Measurements from ENCODE around the gene KCNQ5.

KCNQ5 gene

DNA sequence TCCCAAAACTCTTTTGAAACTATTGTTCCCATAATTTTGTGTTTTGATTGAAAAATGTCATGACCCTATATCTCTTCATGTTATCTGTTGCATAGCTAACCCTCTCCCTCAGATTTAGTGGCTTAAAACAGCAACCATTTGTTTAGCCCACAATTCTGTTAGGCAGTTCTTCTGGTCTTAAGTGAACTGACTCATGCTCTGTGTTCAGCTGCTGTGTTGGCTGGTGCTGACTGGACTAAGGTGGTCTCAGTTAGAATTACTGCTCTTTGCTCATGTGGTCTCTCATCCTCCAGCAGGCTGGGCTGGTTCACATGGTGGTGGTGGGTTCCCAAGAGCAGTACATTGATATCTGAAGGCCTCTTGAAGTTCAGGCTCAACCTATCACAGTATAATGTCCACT, 522.7 kb downstream of the KCNQ5 start:
- Histone ChIP-seq H4K20me1 (ENCODE audit: insufficient read depth, low read length) (no peaks in the 10 kb centered on the region; the same call in 1 of the 2 replicates), H3K36me3 (replicated peaks; ENCODE audit: low read depth, low read length) (peaks cover 5% of the 10 kb centered on the region), H3K27ac (ENCODE audit: low read length) (no peak overlapping the region), H3K9ac (ENCODE audit: low read length) (no peak overlapping the region), H3K9me3 (ENCODE audit: insufficient read depth, low read length) (no peaks in the 10 kb centered on the region), H3K4me1 (ENCODE audit: low read length) (peaks cover 35% of the 10 kb centered on the region), H3K27me3 (ENCODE audit: low read depth, low read length) (no peaks in the 10 kb centered on the region), H2AFZ (ENCODE audit: low read depth, low read length) (no peak overlapping the region), H3K4me2 (ENCODE audit: low read length) (no peak overlapping the region), H3K4me3 (ENCODE audit: low read length) (no peak overlapping the region), H3K79me2 (ENCODE audit: low read length) (no peaks in the 10 kb centered on the region)
- no peak for TF ChIP-seq EZH2phosphoT487 (IDR thresholded peaks at IDR 0.05; ENCODE audit: low read depth)
- TF ChIP-seq CTCF (IDR thresholded peaks at IDR 0.05; ENCODE audit: low read depth, low read length), result no peak

DNA sequence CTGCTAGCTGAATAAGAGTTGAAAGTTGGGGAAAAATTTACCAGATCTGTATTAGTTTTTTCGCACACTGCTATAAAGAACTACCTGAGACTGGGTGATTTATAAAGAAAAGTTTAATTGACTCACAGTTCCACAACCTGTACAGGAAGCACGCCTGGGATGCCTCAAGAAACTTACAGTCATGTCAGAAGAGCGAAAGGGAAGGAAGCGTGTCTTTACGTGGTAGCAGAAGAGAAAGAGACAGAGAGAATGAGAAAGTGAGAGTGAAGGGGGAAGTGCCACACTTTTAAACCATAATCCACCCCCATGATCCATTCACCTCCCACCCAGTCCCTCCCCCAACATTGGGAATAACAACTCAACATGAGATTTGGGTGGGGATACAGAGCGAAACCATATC, 523.8 kb downstream of the KCNQ5 start:
- peaks cover 5% of the 10 kb centered on the region for H3K36me3 ChIP-seq (replicated peaks; ENCODE audit: low read depth, low read length)
- H3K27ac ChIP-seq (ENCODE audit: low read length), result peak overlapping the region; percentile 13; the same call in 1 of the 2 replicates
- H3K9me3 ChIP-seq (ENCODE audit: insufficient read depth, low read length), result no peaks in the 10 kb centered on the region
- H3K27me3 ChIP-seq (ENCODE audit: low read depth, low read length), result no peaks in the 10 kb centered on the region
- peak overlapping the region; percentile 54 for H3K4me2 ChIP-seq (ENCODE audit: low read length)
- H3K4me3 ChIP-seq (ENCODE audit: low read length), result peak overlapping the region; percentile 28; the same call in 1 of the 2 replicates
- no peak overlapping the region for H3K9ac ChIP-seq (ENCODE audit: low read length)
- no peaks in the 10 kb centered on the region for H3K79me2 ChIP-seq (ENCODE audit: low read length)
- no peak overlapping the region for H2AFZ ChIP-seq (ENCODE audit: low read depth, low read length)
- TF ChIP-seq EZH2phosphoT487 (IDR thresholded peaks at IDR 0.05; ENCODE audit: low read depth) (no peak), CTCF (IDR thresholded peaks at IDR 0.05; ENCODE audit: low read depth, low read length) (no peak)
- peaks cover 26% of the 10 kb centered on the region for H3K4me1 ChIP-seq (ENCODE audit: low read length)
- H4K20me1 ChIP-seq (ENCODE audit: insufficient read depth, low read length), result no peaks in the 10 kb centered on the region; the same call in 1 of the 2 replicates

DNA sequence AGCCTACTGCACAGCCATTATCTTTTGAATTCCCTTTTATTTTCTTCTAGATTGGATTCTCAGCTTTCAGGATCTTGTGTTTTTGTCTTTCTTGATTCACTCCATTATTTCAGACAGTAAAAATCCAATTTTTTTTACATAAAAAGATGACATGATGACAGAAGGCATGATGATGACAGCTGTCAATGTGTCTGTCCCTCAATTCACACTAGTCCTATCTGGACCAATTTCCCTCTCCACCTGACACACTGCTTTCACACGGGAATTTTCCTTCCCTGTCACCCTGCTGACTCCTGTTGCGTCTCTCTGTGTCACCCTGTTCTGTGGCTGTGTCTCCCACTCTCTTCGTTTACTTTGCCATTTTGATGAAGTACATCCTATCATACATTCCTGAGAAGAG, 529.9 kb downstream of the KCNQ5 start:
- H3K27me3 ChIP-seq (ENCODE audit: low read depth, low read length), result no peaks in the 10 kb centered on the region
- H3K27ac ChIP-seq (ENCODE audit: low read length), result no peak overlapping the region
- no peak overlapping the region for H2AFZ ChIP-seq (ENCODE audit: low read depth, low read length)
- H3K79me2 ChIP-seq (ENCODE audit: low read length), result no peaks in the 10 kb centered on the region
- TF ChIP-seq CTCF (IDR thresholded peaks at IDR 0.05; ENCODE audit: low read depth, low read length) (no peak), EZH2phosphoT487 (IDR thresholded peaks at IDR 0.05; ENCODE audit: low read depth) (no peak)
- no peaks in the 10 kb centered on the region for H4K20me1 ChIP-seq (ENCODE audit: insufficient read depth, low read length)
- no peak overlapping the region for H3K9ac ChIP-seq (ENCODE audit: low read length)
- no peaks in the 10 kb centered on the region for H3K36me3 ChIP-seq (replicated peaks; ENCODE audit: low read depth, low read length)
- no peaks in the 10 kb centered on the region for H3K9me3 ChIP-seq (ENCODE audit: insufficient read depth, low read length)
- no peak overlapping the region for H3K4me2 ChIP-seq (ENCODE audit: low read length)
- H3K4me1 ChIP-seq (ENCODE audit: low read length), result peaks cover 13% of the 10 kb centered on the region
- H3K4me3 ChIP-seq (ENCODE audit: low read length), result no peak overlapping the region

GRCh38 chr6:73152556-73152955, 530.7 kb downstream of the KCNQ5 start:
- H3K9ac ChIP-seq (ENCODE audit: low read length), result no peak overlapping the region

More at GRCh38 chr6:73152556-73152955, 530.7 kb downstream of the KCNQ5 start:
- H3K4me2 ChIP-seq (ENCODE audit: low read length), result no peak overlapping the region
- H4K20me1 ChIP-seq (ENCODE audit: insufficient read depth, low read length), result no peaks in the 10 kb centered on the region
- no peaks in the 10 kb centered on the region for H3K9me3 ChIP-seq (ENCODE audit: insufficient read depth, low read length)
- peaks cover 11% of the 10 kb centered on the region; the same call in 1 of the 2 replicates for H3K4me1 ChIP-seq (ENCODE audit: low read length)
- TF ChIP-seq EZH2phosphoT487 (IDR thresholded peaks at IDR 0.05; ENCODE audit: low read depth) (no peak), CTCF (IDR thresholded peaks at IDR 0.05; ENCODE audit: low read depth, low read length) (no peak)
- no peak overlapping the region for H3K4me3 ChIP-seq (ENCODE audit: low read length)
- no peak overlapping the region for H2AFZ ChIP-seq (ENCODE audit: low read depth, low read length)
- no peaks in the 10 kb centered on the region for H3K36me3 ChIP-seq (replicated peaks; ENCODE audit: low read depth, low read length)
- no peaks in the 10 kb centered on the region for H3K79me2 ChIP-seq (ENCODE audit: low read length)
- no peaks in the 10 kb centered on the region for H3K27me3 ChIP-seq (ENCODE audit: low read depth, low read length)
- H3K27ac ChIP-seq (ENCODE audit: low read length), result no peak overlapping the region
